Panc1 (cell line): ENCODE data around the gene HSPA4L.

ENCODE experiments used
- CTCF ChIP-seq: fragments of 450-650 bp; IDR thresholded peaks from 2 replicates; pipeline ENCODE4 v1.5.1; 2017; ENCODE audit warnings: mild to moderate bottlenecking
- POLR2AphosphoS5 ChIP-seq: IDR thresholded peaks from 2 replicates; pipeline ENCODE4 v1.6.1; 2012; ENCODE audit warnings: mild to moderate bottlenecking, low read depth, low read length, moderate library complexity

- TF ChIP-seq CTCF, result peak; percentile 49; the same call in 1 of the 2 replicates
- TF ChIP-seq POLR2AphosphoS5, result no peak
These were observed 49.3 kb upstream of the HSPA4L start for GRCh38 chr4:127732623-127733328.
